GM11168 (cell line): ENCODE data around the gene YJEFN3.

Source experiments
- in situ Hi-C: fragments of 300-500 bp; cut with MboI; formaldehyde crosslinking; loops from one replicate; pipeline ENCODE4 v1.12.0; 2022; ENCODE audit warnings: low sequenced_read_pairs; ENCODE audit not compliant: unreplicated experiment

The YJEFN3 gene

DNA sequence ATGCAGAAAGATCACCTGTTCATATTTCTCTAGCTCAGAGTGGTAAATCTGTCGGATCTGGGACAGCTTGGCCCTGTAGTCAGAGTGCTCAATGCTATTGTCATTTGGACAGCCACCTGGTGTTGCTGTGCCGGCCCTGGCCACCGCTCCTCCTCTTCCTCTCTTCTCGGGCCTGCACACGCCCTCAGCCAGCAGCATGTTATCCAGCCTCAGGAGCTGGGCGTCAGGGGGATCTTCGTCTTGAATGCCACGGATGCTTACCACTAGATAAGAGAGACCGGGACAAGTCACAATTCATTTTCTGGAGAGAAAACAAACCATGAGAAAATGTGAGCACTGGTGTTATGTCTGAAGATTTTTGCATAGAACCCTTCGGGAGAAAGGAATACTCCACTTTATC lies 41.9 kb downstream of the YJEFN3 start:
- in situ Hi-C loops, result no loop called here

DNA sequence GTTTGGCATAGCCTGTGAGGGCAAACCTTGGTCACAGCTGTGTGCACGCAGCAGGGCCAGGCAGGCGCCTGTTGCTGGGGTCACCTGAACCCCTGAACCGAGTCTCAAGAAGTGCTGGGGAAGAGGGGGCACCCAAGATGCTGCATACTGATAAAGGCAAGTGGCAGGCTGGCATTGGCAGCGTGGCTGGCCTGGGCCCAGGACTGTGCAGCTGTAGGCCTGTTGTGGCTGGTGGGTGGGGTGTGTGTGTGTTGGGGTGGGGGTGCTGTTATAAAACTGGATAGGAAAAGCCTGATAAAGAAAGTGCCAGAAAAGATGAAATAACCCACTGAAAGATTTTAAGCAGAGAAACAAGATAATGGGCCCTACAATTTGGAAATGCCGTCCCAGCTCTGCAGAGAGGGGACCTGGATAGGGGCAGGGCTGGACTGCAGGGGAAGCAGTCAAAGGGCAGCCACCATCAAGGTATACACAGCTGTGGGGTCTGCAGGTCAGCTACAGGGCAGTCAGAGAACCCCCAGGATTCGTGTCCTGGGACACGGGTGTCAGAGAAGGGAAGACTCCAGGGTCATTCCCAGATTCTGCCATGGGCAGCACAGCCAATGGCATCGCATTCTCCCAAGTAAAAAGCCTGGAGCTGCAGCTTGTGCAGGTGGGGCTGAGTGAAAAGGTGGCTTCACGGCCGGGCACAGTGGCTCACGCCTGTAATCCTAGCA lies 42.5 kb downstream of the YJEFN3 start:
- in situ Hi-C loops, result no loop called here

DNA sequence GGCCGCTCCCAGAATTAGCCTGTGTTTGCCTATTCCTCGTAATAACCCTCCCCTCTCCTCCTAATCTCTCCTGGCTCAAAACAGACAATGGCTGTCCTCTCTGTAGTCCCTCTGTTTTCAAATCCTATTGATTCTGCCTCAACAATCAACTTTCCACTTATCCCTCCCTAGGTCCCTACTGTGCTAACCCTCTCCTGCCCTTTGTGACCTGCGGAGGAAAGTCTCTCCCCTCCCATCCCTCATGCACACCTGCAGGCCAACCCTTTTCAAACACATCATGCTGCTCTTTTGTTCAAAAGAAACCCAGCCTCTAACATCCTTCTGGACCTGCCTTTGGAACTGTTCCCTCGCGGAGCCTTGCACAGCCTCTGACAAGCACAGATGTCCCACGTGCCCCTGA lies 46.7 kb downstream of the YJEFN3 start:
- in situ Hi-C loops, result no loop called here

DNA sequence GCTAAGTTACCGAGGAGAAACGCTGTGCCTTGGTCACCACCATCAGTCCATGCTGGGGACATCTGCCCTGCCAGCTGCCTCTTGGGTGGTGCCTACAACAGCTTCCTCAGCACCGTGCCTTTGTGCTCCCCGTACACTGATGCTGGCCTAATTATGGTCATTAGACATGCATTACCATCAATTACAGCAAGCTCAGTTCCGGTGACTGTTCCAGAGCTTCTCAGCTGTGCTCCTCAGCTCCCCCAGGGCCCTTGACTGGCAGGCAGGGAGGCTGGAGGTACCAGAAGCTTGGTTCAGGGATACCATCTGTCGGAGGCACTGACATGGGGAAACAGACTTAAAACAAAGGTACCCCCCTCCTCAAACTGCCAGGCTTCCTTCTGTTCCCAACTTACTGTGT lies 49.5 kb downstream of the YJEFN3 start:
- in situ Hi-C loops, result no loop called here

DNA sequence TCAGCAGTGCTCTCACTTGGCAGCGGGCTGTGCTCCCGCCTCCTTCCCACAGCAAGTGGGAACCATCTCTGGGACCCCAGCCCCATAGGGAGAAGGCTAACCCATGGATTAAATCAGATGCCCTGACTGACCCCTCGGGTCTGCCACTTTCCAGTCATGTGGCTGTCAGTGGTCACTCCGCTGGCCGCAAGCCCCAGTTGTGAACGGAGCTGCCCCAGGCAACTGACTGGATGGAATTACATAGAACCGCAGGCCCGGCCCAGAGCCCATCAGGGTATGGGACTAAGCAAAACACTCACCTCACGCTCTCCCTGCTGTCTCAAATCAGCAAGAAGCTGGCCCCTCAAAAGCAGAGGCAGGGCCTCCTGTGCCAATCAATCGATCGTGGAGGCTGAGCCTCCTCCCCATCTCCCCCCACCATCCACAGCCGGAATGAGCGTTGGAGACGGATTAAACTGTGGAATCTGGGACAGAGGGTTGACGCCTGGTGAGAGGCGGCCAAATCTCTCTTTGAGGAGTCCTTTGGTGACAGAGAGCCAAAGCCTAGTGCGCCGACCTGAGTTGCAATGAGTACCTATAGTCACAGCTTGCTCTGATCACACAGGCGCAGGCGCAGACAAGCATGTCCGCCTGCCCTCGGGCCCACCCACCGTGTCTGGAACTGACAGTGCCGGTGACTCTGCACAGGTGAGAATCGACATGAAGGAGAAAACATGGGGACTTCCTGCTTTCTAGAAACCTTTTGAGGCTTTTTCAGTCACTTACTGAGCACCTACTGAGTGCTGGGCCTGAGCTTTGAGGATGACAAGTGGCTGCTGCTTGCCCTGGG lies 51.0 kb downstream of the YJEFN3 start:
- in situ Hi-C loops, result no loop called here

DNA sequence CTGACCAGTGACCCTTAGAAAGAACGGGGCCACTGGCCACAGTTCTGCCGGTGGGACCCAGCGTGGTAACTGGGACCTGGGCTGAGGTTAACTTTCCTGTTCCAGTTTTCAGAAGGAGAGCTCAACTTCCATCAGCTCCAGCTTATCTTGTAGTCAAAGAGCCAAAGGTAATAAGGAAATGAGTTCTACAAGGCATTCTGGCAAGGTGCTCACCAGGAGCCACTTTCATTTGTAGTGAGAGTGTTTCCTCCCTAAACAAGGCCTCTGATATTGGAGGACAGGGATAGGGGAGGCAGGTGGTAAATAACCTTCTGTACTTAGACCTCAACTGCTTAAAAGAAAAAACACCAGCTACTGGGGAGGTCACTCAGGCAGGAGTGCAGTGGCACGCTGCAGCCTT lies 51.7 kb downstream of the YJEFN3 start:
- in situ Hi-C loops, result no loop called here

DNA sequence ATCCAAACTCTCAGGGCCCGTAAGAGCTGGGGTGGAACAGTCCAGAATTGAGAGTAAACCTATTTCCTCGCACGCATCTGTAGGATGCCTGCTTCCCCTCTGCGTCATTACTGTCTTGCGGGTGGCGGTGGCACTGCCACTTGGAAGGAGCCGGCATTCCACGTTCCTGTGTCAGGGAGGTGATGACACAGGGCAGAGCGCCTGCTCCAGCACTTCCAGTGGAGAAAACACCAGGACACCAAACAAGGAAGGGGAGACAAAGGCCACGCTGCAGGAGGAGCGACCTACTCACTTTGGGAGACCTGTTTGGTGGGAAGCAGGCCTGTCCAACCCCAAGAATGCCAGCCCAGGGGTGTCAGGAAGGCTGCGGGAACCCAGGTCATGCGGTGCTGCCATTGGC lies 52.7 kb downstream of the YJEFN3 start:
- in situ Hi-C loops, result no loop called here

DNA sequence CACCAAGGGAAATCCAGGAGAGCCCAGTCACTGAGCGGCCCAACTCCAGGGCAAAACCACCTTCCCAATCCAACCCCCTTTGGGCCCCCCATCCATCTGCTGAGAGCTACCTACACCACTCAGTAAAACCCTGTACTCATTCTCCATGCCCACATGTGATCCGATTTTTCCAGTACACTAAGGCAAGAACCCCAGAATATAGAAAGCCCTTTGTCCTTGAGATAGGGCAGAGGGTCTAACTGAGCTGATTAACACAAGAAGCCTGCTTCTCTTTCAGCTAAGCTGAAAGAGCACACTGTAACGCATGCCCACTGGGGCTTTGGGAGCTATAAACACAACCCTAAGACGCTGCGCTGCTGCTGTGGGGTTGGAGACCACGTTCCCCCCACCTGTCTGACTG lies 53.8 kb downstream of the YJEFN3 start:
- in situ Hi-C loops, result no loop called here

DNA sequence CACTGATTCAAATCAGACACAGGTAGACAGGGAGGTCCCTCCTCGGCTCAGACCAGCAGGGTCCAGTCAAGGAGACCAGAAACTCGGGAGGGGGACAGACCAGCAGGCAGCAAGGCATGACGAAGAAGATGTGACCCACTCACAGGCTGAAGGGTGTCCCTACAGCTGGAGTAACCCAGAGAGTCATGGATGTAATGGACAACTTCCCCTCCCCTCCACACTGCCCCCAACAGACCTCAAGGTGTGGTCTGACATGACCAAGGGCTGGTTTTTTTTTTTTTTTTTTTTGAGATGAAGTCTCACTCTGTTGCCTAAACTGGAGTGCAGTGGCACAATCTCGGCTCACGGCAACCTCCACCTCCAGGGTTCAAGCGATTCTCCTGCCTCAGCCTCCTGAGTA lies 55.6 kb downstream of the YJEFN3 start:
- in situ Hi-C loops, result no loop called here
